ENCODE data around the gene NPC1. TPM values are rescaled to one million over a fixed set of nuclear protein-coding genes. Genes with fewer than 3 reads are reported as not detected.

Gene NPC1
- total RNA-seq, 1 experiment from 2014 or later, result 38.3 TPM

- TF ChIP-seq E2F4 (CRISPR knock-in tag; IDR thresholded peaks at IDR 0.05; ENCODE audit: borderline replicate concordance, low read depth) (no peak), ZNF281 (CRISPR knock-in tag; IDR thresholded peaks at IDR 0.05) (no peak), JUN (CRISPR knock-in tag; IDR thresholded peaks at IDR 0.05) (no peak), NFYB (CRISPR knock-in tag; conservative IDR thresholded peaks at IDR 0.05; ENCODE audit: low read depth) (no peak), ZNF317 (CRISPR knock-in tag; IDR thresholded peaks at IDR 0.05; ENCODE audit: borderline replicate concordance, low read depth) (no peak), TEAD4 (CRISPR knock-in tag; IDR thresholded peaks at IDR 0.05) (no peak), PRRX2 (CRISPR knock-in tag; IDR thresholded peaks at IDR 0.05) (no peak)
Measured at GRCh38 chr18:23538870-23539269, 47.4 kb downstream of the NPC1 start (continued).

GRCh38 chr18:23538001-23538400, 48.3 kb downstream of the NPC1 start:
- peaks cover 80% of the 10 kb centered on the region for H3K36me3 Mint-ChIP-seq
- POLR2A ChIA-PET, result interaction anchor here (0.5 kb wide), 1 partner anchor 553 kb away, joined by 5 read pairs; no protein-coding TSS in a partner anchor
- DNase-seq (ENCODE audit: low spot score) (no peak), ATAC-seq (no peak)
- CTCF ChIA-PET, result no interaction called here
- H3K9me3 Mint-ChIP-seq, result no peaks in the 10 kb centered on the region
- H3K27ac Mint-ChIP-seq, result no peak overlapping the region
- no peaks in the 10 kb centered on the region for H3K27me3 Mint-ChIP-seq (ENCODE audit: low read depth)
- no peak overlapping the region for H3K4me3 Mint-ChIP-seq
- H3K4me1 Mint-ChIP-seq, result no peaks in the 10 kb centered on the region
- TF ChIP-seq CREB1 (CRISPR knock-in tag; IDR thresholded peaks at IDR 0.05) (no peak), FOXK1 (CRISPR knock-in tag; IDR thresholded peaks at IDR 0.05) (no peak), RELA (CRISPR knock-in tag; IDR thresholded peaks at IDR 0.05; ENCODE audit: borderline replicate concordance) (no peak), E2F1 (CRISPR knock-in tag; IDR thresholded peaks at IDR 0.05) (no peak), SP1 (CRISPR knock-in tag; conservative IDR thresholded peaks at IDR 0.05) (no peak), STAT6 (CRISPR knock-in tag; conservative IDR thresholded peaks at IDR 0.05; ENCODE audit: low read depth) (no peak), JAZF1 (CRISPR knock-in tag; IDR thresholded peaks at IDR 0.05) (no peak), ARID4B (CRISPR knock-in tag; IDR thresholded peaks at IDR 0.05; ENCODE audit: borderline replicate concordance) (no peak), TP53 (CRISPR knock-in tag; IDR thresholded peaks at IDR 0.05) (no peak), CREM (CRISPR knock-in tag; IDR thresholded peaks at IDR 0.05) (no peak), ZNF396 (CRISPR knock-in tag; IDR thresholded peaks at IDR 0.05; ENCODE audit: borderline replicate concordance) (no peak), ZMAT4 (CRISPR knock-in tag; IDR thresholded peaks at IDR 0.05) (no peak), ATF2 (CRISPR knock-in tag; IDR thresholded peaks at IDR 0.05; ENCODE audit: borderline replicate concordance, low read depth) (no peak), ZBTB21 (CRISPR knock-in tag; IDR thresholded peaks at IDR 0.05; ENCODE audit: borderline replicate concordance) (no peak)
